DOHH2 (cell line): ENCODE results near the gene ATP2A1.

Source experiments
- EZH2phosphoT487 ChIP-seq: fragments of 200-600 bp; sonication (generic); IDR thresholded peaks from 2 replicates; pipeline ENCODE4 v1.6.1; 2017; ENCODE audit warnings: borderline replicate concordance, mild to moderate bottlenecking, antibody characterized with exemption, low read length, moderate library complexity, mixed read lengths
- TF ChIP-seq, protein P1 (sequence below): fragments of 200-600 bp; sonication (generic); IDR thresholded peaks from one replicate; pipeline ENCODE4 v1.5.1; 2014; ENCODE audit warnings: antibody characterized with exemption, mild to moderate bottlenecking, low read depth, low read length; ENCODE audit not compliant: poor library complexity, severe bottlenecking

DNA sequence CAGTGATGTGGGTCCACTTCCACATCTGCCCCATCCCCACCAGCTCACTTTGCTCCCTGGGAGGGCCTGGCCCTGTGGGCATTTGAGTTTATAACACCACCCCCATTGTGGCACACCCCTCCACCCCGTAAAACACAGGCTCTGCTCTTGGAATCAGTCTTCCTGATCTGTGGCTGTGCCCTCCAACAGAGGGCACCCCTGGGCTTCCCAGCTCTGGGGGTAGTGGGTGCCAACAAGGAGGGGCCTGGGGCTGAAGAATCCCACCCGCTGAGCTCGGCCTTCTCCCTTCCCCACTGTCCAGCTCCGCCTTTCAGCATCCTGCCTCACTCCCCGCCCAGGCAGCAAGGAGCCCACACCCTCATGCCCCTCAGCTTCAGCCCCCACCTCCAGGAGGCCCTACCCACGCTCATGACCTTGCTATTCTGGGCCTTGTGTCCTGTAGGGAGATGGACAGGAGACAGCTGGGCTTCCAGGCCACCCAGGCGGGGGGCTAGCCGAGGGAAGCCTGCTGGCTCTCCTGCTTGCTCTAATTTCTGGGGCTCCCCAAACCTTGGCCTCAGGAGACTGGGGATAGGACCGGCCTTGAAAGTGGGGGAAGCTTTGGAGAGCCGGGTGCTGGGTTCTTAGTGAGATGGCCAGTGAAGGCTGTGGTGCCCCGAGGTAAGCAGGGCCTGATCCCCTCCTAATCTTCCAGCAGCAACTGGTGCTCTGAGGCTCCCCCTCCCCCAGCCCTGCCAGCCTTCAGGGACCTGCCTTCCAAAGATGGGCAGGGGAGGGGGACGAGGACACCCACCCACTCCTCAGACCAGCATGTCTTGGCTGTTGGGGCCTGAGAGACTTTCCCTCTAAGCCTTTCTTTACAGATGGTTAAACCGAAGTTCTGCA, 2.9 kb upstream of the ATP2A1 start:
- TF ChIP-seq, protein P1, sequence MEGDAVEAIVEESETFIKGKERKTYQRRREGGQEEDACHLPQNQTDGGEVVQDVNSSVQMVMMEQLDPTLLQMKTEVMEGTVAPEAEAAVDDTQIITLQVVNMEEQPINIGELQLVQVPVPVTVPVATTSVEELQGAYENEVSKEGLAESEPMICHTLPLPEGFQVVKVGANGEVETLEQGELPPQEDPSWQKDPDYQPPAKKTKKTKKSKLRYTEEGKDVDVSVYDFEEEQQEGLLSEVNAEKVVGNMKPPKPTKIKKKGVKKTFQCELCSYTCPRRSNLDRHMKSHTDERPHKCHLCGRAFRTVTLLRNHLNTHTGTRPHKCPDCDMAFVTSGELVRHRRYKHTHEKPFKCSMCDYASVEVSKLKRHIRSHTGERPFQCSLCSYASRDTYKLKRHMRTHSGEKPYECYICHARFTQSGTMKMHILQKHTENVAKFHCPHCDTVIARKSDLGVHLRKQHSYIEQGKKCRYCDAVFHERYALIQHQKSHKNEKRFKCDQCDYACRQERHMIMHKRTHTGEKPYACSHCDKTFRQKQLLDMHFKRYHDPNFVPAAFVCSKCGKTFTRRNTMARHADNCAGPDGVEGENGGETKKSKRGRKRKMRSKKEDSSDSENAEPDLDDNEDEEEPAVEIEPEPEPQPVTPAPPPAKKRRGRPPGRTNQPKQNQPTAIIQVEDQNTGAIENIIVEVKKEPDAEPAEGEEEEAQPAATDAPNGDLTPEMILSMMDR = peak; percentile 46
- TF ChIP-seq EZH2phosphoT487 = no peak
